GM21576 (cell line): Measurements from ENCODE around the gene F2R.
"Not testable (repeated sequence)": the region's sequence is repeated elsewhere in the genome, so short reads cannot be mapped to it uniquely, and the experiment has no call there.

Experiments used
- ATAC-seq: cut with Tn5 transposase; IDR thresholded peaks from one replicate; pipeline ENCODE4 v1.9.1; 2021; ENCODE audit warnings: mild to moderate bottlenecking, moderate library complexity; ENCODE audit not compliant: unreplicated experiment

The F2R gene

DNA sequence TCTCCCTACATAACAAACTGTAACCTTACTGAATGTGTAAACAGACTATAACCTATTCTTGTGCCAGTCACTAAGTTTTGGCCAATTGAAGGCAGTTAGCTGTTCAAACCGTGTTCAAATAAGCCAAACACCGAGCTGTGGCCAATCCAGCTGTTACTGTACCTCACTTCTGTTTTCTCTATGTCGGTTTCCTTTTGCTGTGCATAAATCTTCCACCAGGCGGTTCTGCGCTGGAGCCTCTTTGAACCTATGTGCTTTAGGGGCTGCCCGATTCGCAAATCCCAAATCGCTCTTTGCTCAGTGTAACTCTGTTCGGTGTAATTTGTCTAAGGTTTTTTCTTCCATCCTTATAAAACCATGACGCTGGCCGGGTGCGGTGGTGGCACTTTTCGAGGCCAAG is 31.8 kb downstream of the F2R start:
- no peak for ATAC-seq

DNA sequence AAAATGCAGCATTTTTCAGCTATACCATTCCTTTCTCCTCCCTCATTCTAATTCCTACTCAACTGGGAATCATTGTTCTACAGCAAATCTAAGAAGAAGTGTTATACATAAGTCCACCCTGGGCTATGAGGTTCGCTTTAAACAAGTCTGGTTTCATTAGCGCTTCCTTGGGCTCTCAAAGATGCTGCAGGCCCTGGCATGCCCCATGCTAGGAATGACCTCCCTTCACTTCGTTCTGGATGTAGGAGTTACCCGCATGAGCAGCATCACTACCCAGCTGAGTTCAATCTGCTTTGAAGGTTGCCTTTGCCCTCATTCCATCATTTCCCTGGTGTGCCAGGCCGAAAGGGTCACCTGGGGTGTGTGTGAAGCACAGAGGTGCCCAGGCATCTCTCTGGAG is 35.4 kb downstream of the F2R start:
- no peak for ATAC-seq

DNA sequence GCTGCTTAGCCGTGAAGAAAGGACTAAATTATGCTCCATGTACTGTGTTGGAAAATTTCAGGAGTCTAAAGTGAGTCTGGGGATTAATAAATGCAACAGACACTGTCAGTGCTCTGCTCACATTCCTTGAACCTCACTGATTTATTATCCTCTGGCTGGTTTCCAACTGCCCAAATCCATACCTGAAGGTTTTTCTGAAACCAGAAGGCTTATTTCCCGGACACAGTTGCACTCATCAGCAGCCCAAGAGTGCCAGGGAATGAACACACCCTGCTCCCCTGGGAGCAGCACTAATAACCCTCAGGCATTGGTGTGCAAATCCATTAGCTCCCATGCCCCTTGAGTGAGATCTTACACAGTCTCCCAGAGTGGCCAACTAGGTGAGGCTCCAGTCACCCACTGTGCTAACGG is 38.7 kb downstream of the F2R start:
- ATAC-seq, result no peak

DNA sequence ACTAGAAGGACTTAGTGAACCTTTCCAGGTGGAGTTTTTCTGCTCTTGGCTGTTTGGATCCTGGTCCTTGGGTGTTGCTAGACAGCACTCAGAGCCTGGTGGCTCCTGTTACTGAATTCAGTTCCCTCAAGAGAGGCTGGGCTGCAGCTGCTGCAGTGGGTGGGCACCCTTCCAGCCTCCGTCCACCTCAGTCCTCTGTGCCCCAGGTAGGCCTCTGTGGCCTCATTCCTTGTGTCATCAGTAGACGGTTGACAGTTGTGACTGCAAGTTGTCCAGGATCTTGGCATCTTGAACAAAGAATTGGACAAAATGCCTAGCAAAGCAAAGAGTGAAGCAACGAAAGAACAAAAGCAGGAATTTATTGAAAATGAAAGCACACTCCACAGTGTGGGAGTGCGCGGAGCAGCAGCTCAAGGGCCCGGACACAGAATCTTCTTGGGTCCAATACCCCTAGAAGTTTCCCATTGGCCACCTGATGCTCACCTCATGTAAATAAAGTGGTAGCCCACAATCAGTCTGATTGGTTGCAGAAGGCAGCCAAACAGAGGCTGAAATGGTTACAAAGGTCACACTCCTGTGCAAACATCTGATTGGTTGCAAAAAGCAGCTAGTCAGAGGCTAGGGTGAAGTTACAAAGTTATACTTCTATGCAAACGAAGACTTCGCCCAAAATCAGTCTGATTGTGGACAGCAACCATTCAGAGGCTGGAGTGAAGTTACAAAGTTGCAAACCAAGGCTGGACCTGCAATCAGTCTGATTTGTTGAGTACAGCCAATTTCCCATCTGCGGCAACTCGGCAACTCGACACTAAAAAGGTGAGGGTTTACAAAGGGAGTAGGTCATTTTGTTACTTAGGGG is 40.1 kb downstream of the F2R start:
- ATAC-seq, result no peak

DNA sequence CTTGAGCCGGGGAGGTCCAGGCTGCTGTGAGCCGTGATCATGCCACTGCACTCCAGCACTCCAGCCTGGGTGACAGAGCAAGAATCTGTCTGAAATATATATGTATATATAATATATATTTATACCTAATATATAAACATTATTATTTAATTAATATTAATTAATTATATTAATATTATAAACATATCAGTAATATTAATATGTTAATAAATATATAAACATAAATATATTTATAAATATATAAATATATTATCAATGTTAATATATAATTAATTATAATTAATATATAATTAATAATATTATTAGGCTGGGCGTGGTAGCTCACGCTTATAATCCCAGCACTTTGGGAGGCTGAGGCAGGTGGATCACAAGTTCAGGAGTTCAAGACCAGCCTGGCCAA is 41.1 kb downstream of the F2R start:
- ATAC-seq, result no peak

DNA sequence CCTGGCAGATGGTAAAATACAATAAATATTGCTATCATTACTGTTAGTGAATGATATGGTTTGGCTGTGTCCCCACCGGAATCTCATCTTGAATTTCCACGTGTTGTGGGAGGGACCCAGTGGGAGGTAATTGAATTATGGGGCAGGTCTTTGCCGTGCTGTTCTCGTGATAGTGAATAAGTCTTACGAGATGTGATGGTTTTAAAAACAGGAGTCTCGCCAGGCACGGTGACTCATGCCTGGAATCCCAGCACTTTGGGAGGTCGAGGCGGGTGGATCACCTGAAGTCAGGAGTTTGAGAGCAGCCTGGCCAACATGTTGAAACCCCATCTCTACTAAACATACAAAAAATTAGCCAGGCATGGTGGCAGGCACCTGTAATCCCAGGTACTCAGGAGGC is 45.2 kb downstream of the F2R start:
- not testable (repeated sequence) for ATAC-seq

DNA sequence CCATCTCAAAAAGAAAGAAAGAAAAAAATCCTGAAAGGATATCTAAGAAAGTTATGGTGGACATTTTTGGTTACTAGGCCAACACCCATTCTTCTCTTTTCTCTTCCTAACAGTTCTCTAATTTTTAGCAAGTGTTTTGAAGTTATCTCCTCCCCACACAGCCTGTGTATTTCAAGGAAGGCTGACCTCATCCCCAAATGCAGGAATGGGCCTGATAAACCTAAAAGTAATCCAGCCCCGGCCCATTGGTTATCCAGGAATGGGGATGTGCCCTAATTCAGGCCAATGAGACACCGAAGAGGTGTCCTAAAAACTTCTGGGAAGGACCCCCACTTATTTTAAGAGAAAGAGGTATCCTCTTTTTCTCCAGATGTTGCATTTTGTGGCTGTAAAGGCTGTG is 46.6 kb downstream of the F2R start:
- no peak for ATAC-seq

DNA sequence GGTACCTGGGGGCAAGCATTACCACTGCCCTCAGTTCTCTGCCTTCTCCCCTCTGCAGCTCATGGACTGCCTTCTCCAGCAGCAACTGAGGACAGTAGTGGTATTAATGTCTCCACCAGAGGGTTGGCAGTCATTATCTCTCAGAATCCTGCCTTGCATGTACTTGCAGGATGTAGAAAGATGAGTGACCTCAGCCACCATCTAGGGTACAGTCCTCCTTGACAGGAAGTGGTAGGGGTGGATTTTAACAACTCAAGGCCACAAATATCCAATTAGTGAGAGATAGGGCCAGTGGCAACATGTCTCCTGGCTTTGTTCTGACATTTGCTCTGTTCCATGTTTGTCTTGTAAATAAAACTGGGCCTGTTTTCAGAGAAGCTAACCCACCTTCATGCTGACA is 47.2 kb downstream of the F2R start:
- no peak for ATAC-seq

DNA sequence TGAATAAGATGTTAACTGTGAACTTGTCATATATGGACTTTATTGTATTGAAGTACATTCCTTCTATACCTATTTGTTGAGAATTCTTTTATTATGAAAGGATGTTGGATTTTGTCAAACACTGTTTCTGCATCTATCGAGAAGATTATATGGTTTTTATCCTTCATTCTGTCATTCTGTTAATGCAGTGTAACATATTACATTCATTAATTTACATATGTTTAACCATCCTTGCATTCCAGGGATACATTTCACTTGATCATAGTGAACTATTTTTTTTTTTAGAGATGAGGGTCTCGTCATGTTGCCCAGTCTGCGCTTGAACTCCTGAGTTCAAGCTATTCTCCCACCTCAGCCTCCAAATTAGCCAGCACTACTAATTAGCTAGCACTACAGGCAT is 48.4 kb downstream of the F2R start:
- ATAC-seq, result no peak

DNA sequence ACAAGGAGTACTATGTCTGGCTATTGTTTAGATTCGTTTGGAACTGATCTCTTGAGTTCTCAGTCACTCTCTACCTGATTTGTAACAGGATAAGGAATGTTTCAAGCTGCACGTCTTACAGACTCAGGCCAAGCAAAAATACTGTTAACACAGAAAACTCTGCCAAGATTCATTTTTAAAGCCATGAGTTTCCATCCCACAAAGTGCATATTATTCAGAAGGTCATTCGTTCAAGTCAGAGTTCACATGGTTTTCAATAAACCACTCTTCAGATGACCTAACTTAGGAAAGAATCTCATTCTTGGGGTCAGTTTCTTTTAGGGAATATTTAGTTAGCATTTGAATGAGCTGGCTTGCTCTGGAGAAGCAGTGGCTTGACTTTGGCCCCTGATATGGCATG is 49.3 kb downstream of the F2R start:
- no peak for ATAC-seq

DNA sequence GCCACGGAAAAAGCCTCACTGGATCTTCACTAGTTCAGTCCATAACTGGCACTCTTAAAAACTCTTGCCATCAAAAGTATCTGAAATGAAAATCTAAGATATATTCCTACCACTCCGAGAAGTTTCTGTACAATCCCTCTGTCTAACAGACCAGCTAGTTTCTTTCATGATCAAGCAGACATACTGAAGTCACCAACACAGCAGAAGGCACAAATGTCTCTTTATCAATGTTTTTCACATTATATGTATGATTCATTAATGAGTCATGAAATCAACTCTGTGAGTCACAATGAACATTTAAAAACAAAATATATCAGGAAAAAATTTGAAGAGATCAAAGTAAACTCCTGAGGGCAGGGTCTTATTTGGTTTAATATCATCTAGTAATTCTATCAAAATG is 50.8 kb downstream of the F2R start:
- ATAC-seq, result no peak

DNA sequence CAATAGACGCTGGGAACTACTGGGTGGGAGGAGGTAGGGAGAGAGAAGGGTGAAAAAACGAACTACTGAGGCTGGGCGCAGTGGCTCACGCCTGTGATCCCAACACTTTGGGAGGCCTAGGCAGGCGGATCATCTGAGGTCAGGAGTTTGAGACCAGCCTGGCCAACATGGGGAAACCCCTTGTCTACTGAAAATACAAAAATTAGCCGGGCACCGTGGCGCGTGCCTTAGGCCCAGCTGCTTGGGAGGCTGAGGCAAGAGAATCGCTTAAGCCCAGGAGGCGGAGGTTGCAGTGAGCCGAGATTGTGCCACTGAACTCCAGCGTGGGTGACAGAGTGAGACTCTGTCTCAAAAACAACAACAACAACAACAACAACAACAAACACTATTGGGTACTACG is 55.1 kb downstream of the F2R start:
- not testable (repeated sequence) for ATAC-seq

DNA sequence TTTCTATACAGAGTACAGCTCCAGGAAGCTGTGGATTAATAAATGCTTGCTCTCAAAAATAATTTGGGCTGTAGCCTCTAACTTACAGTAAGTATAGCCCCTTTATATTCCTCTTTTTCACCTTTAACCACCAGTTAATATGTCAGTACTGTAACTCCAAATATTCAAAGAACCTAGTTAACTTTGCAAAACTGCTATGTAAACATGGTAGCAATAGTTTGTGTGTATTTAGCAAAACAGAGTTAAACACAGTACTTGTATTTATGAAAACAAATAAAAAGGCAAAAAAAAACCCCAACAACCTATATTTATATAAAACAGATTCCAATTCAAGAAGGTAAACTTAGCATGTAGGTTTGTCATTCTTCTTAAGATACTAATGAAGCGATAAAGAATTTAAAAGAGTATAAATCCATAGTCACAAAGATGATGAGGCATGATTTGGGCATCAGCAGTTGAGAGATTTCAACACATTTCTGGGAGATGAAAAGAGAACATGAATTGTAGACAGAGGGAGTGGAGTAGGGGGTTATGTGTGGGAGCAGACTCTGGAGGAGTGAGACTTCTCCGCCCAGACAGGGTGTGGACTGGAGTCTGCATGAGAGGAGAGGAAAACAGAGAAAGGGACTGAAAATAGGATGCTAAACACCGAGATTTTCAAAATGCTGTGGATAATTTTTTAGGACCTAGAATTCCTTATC is 55.9 kb downstream of the F2R start:
- ATAC-seq, result no peak

DNA sequence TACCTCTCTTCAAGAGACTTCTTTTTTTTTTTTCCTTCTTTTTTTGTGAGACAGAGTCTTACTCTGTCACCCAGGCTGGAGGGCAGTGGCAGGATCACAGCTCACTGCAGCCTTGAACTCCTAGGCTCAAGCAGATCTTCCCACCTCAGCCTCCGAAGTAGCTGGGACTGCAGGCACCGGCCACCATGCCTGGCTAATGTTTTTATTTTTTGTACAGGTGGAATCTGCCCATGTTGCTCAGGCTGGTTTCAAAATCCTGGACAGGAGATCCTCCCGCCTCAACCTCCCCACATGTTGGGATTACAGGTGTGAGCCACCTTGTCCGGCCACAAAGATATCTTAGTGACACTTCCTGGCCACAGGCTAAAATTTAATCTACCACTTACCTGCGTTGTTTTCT is 60.0 kb downstream of the F2R start:
- ATAC-seq, result no peak

DNA sequence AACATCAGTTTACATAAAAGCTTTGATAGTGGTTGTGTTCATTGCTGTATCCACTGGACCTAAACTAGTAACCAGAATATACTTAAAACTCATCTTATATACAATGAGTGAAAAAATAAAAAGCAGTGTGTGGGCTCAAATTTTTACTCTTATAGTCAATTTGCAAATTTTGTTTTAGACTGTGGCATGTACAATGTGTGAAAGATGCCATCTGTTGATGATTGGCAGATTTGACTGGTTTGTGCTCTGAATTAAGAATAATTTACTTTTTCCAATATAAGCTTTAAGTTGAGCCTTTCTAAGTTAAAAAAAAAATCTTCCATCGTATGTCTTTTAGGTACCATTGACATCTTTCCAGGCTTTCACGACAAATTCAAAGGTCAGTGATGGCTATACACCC is 60.5 kb downstream of the F2R start:
- ATAC-seq, result no peak

DNA sequence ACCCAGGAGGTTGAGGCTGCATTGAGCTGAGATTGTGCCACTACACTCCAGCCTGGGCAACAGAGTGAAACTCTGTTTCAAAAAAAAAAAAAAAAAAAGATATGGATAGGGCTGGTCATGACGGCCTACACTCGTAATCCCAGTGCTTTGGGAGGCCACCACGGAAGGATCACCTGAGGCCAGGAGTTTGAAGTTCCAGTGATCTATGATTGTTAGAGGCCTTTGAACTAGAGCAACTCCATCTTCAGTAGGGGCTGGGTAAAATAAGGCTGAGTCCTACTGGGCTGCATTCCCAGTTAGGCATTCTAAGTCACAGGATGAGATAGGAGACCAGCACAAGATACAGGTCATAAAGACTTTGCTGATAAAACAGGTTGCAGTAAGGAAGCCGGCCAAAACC is 64.7 kb downstream of the F2R start:
- ATAC-seq, result not testable (repeated sequence)

DNA sequence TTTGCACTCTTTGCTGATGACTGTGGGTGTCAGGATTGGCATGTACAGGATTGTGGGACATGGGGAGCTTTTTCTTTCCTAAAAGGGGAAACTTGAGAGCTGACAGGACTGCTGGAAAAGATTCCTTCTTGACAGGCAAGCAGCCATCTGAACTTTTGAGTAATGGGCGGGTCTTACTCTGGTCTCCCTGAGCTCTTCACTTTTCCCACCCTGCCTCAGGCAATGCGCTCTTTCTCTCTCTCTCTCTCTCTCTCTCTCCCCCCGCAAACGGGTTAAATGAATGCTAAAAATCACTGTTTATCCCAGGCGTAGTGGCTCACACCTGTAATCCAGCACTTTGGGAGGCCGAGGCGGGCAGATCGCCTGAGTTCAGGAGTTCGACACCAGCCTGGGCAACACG is 65.8 kb downstream of the F2R start:
- ATAC-seq, result no peak

DNA sequence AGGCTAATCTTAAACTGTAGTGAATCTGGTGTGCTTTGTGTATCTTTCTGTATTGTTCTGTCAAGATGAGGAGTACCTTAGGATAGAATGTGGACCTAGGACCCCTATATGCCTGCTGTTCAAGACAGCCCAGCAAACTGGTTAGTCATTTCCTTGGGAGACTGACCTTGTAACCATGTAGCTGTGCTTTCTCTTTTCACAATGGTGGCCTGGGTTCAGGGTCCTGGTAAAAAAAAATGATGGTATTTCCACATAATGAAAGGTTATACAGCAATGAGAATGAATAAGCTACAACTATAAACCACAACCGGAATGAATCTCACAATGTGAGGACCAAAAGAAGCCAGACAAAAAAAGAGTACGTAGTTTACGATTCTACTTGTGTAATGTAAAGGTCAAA is 66.5 kb downstream of the F2R start:
- no peak for ATAC-seq
